ENCODE measurements around the gene MDM4.

The MDM4 gene

DNA sequence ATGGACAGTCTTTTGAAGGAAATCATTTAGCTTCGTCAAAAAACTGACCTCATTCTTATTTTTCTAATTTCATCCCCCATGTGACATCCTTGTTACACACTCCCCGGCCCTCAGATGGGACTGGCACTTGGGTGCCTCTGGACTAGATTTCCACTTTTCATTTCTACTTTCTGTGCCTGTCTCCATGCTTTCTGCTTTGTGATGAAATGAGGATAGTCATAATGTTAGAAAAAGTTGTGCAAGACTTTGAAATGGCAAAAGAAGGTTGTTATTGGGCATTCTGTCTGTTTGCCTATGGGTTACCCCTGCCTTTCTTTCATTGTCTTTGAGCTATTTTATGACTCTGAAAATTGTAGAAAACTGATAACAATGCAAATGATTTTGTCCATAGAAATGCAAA, 54.9 kb downstream of the MDM4 start:
- CTCF ChIA-PET, result interaction anchor here (0.6 to 5.5 kb wide), 5 partner anchors 179 to 1376 kb away, joined by 3 to 33 read pairs (median 6); no protein-coding TSS in a partner anchor
- H3K27ac ChIP-seq, result no peak overlapping the region
- no peak for TF ChIP-seq CTCF (conservative IDR thresholded peaks at IDR 0.05; ENCODE audit: low read depth)
- no peak for DNase-seq (ENCODE audit: low spot score)
- POLR2A ChIA-PET (ENCODE audit: low non-redundant PET), result no interaction called here

- no peak for DNase-seq (ENCODE audit: low spot score)
- ChIA-PET POLR2A (ENCODE audit: low non-redundant PET) (no interaction called here), CTCF (interaction anchor here (0.6 to 5.5 kb wide), 6 partner anchors 157 to 1505 kb away, joined by 3 to 33 read pairs (median 4); no protein-coding TSS in a partner anchor)
- no peak for TF ChIP-seq CTCF (conservative IDR thresholded peaks at IDR 0.05; ENCODE audit: low read depth)
- H3K27ac ChIP-seq, result no peak overlapping the region
These were observed 55.4 kb downstream of the MDM4 start for GRCh38 chr1:204571631-204572030.

DNA sequence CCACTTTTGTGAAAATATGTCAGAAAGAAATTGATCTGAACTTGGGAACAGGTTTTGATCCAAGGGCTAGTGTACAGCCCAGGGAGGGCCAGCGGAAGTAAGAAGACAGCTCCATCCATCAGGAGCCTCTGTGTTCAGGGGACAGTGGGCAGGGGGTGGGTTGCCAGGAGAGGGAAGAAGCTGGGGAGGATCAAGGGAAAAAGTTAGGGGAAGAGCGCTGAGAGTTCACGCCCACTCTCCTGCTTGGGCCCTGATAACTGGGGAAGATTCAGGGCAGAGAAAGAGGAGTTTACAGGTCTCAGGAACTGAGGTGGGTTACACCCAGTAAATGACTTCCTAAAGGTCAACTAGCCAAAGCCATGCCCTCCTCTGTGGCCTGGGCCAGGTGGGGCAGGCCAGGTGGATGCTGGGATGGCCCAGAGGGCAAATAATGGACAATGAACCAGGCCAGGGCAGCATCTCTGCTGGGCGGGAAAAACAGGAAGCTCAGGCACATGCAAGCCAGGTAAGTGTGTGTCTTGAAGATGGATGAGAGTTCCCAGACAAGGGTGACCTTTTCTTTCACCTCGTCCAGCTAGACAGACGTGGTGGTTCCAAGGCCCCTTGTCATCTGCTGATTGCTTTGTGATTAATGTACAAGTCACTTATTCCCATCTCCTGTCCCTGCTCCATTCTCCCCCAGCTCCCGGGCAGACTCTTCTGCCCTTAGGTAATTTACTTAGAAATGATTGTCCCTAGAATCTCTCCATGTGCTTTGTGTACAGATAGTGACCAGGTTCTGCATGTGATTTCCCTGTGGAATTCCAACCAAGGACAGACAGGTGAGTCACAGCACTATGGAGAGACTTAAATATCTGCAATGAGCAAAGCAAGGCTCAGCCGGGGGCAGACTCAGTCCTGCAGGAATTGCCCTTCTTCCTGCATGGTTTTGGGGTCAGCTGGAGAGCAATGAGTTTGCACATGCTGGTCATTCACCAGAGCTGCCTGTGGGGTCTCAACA, 57.0 kb downstream of the MDM4 start:
- POLR2A ChIA-PET (ENCODE audit: low non-redundant PET), result no interaction called here
- no peak overlapping the region for H3K27ac ChIP-seq
- DNase-seq (ENCODE audit: low spot score), result peak; percentile 72
- no peak for TF ChIP-seq CTCF (conservative IDR thresholded peaks at IDR 0.05; ENCODE audit: low read depth)
- CTCF ChIA-PET, result interaction anchor here (0.6 to 5.5 kb wide), 4 partner anchors 10 to 234 kb away, joined by 3 to 33 read pairs (median 4); no protein-coding TSS in a partner anchor

DNA sequence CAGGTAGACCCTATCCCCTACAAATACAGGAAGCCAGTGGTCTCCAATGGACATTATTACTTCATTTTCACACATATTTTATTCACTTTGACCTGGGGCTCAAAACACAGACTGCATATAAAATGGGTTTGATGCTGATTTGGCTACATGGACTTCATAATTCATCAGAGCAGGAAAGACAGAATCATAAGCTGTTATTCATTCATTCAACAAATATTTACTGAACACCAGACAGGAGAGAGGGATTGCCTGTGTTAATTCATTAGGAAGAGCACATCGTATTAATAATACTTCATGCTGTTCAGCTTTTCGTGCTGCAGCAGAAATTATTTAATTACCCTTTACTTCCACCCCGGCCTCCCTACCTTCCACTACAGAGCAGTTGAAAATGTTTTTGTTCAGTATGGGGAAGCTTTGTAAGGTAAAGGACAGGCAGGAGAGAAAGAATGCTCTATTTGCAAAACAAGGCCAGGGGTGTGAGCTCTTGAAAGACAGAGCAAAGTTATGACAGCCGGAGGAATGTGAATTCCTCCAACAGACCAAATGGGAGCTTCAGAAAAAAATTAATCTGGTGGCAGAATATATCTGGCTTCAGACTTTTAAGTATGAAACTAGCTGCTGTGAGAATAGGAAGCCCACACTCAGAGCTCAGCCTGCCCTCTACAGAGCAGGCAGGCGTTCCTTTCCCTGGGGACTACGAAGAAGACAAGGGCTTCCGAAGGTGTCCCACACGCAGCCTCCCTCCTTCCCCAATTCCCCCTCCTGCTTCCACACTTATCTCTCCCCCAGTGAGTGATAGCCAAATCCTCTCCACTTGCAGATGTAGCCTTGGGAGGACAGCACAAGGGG, 58.0 kb downstream of the MDM4 start:
- DNase-seq (ENCODE audit: low spot score), result no peak
- H3K27ac ChIP-seq, result no peak overlapping the region
- no peak for TF ChIP-seq CTCF (conservative IDR thresholded peaks at IDR 0.05; ENCODE audit: low read depth)
- CTCF ChIA-PET, result interaction anchor here (0.6 to 5.5 kb wide), 3 partner anchors 11 to 233 kb away, joined by 3 to 33 read pairs (median 3); no protein-coding TSS in a partner anchor
- POLR2A ChIA-PET (ENCODE audit: low non-redundant PET), result no interaction called here

DNA sequence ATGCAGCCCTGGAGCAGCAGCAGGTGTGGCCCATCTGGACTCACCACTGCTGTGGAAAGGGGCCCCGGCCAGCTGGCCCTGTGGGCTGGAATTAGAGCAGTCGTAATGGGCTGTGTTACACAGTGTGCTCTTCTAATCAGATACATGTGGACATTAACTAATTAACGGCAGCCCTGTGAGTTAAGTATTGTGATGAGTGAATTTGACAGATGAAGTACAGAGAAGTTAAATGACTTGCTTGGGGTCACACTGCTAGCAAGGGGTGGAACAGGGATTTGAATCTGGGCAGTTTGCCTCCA, 58.6 kb downstream of the MDM4 start:
- CTCF ChIA-PET, result interaction anchor here (1.1 to 5.5 kb wide), 2 partner anchors 71 to 232 kb away, joined by 3 to 33 read pairs; no protein-coding TSS in a partner anchor
- DNase-seq (ENCODE audit: low spot score), result no peak
- no peak overlapping the region for H3K27ac ChIP-seq
- POLR2A ChIA-PET (ENCODE audit: low non-redundant PET), result no interaction called here
- no peak for TF ChIP-seq CTCF (conservative IDR thresholded peaks at IDR 0.05; ENCODE audit: low read depth)

All from RWPE1 (cell line).